Rectal smooth muscle tissue (tissue), 1 donor: ENCODE measurements around the gene CNTN5.

ENCODE experiments used
- H3K27ac ChIP-seq: one replicate; pipeline ENCODE4 v1.7.0; 2013; ENCODE audit warnings: low read depth, low read length, inconsistent platforms
- H3K27me3 ChIP-seq: one replicate; pipeline ENCODE4 v1.7.0; 2013; ENCODE audit warnings: low read length; ENCODE audit not compliant: control insufficient read depth, insufficient read depth
- H3K36me3 ChIP-seq: one replicate; pipeline ENCODE4 v1.7.0; 2013; ENCODE audit warnings: low read length; ENCODE audit not compliant: control insufficient read depth, insufficient read depth
- H3K4me1 ChIP-seq: one replicate; pipeline ENCODE4 v1.7.0; 2013; ENCODE audit warnings: low read length; ENCODE audit not compliant: control insufficient read depth, insufficient read depth
- H3K4me3 ChIP-seq: one replicate; pipeline ENCODE4 v1.7.0; 2013; ENCODE audit warnings: low read length
- H3K9ac ChIP-seq: one replicate; pipeline ENCODE4 v1.7.0; 2013; ENCODE audit warnings: low read length

CNTN5 gene

DNA sequence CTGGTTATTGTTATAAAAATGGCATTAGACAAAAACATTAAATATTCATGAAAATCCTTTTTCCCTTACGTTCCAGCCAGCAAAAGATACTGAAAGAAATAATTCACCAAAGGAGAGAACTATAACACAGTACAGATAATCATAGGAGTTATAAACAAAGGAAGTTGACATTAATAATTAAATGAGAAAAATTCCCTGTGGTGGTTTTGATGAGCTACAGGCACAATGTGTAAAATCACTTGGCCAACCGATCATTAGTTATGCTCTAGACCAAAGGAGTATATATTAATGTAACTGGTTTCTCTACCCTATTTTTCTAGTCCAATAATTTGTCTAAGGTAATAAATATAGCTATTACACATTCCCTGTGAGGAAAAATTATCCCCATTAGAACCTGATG, 534.7 kb downstream of the CNTN5 start:
- Histone ChIP-seq H3K4me3 (no peak overlapping the region), H3K9ac (no peak overlapping the region), H3K4me1 (no peaks in the 10 kb centered on the region), H3K27me3 (no peaks in the 10 kb centered on the region), H3K27ac (no peak overlapping the region), H3K36me3 (no peaks in the 10 kb centered on the region)

- Histone ChIP-seq H3K36me3 (no peaks in the 10 kb centered on the region), H3K9ac (no peak overlapping the region)
Measured at GRCh38 chr11:99565333-99565732, 544.6 kb downstream of the CNTN5 start.

GRCh38 chr11:99567334-99567956, 546.7 kb downstream of the CNTN5 start:
- no peak overlapping the region for H3K4me3 ChIP-seq
- no peak overlapping the region for H3K9ac ChIP-seq
- no peaks in the 10 kb centered on the region for H3K36me3 ChIP-seq
- H3K27ac ChIP-seq, result no peak overlapping the region
- no peaks in the 10 kb centered on the region for H3K4me1 ChIP-seq
- H3K27me3 ChIP-seq, result no peaks in the 10 kb centered on the region

More at GRCh38 chr11:99565333-99565732, 544.6 kb downstream of the CNTN5 start:
- H3K4me3 ChIP-seq, result no peak overlapping the region
- H3K27me3 ChIP-seq, result no peaks in the 10 kb centered on the region
- no peaks in the 10 kb centered on the region for H3K4me1 ChIP-seq
- no peak overlapping the region for H3K27ac ChIP-seq

DNA sequence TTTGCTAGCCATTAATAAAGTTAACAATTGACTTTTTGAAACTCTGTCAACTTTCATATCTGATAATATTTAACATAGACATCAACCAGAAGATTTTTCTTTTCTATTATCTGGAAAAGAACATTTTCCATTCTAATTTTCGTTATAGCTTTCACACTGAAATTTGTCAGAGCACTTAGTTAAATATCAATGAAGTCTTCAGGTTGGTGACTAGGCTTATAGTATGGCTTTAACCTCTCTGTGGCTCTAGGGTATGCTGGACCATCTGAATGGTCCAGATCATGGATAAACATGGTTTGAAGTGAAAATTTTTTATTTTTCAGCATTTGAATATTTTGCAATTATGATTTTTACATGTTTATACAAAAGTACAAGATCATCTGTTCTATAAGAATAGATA, 548.1 kb downstream of the CNTN5 start:
- no peaks in the 10 kb centered on the region for H3K4me1 ChIP-seq
- H3K27me3 ChIP-seq, result no peaks in the 10 kb centered on the region
- no peaks in the 10 kb centered on the region for H3K36me3 ChIP-seq
- no peak overlapping the region for H3K4me3 ChIP-seq
- no peak overlapping the region for H3K9ac ChIP-seq
- no peak overlapping the region for H3K27ac ChIP-seq

- Histone ChIP-seq H3K9ac (no peak overlapping the region), H3K27ac (no peak overlapping the region), H3K4me3 (no peak overlapping the region), H3K36me3 (no peaks in the 10 kb centered on the region), H3K4me1 (no peaks in the 10 kb centered on the region), H3K27me3 (no peaks in the 10 kb centered on the region)
Measured at GRCh38 chr11:99571094-99571493, 550.3 kb downstream of the CNTN5 start.

DNA sequence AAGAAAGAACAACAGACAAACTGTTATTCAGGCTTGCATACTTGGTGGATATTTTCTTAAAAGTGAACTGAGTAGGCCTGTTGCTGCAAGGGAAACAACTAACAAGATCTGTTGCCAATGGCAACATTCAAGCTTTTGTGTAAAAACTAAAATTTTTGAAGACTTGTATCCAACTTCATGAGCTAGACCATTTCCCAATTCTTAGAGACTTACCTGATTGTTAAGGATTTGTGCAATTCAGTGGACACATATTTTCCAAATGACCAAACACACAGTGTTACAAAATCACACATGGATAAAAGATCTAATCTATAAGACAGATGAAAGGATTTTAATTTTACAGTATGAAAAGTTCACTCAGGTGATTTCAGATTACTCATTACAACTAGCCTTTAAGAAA, 564.1 kb downstream of the CNTN5 start:
- no peaks in the 10 kb centered on the region for H3K4me1 ChIP-seq
- no peak overlapping the region for H3K9ac ChIP-seq
- no peaks in the 10 kb centered on the region for H3K36me3 ChIP-seq
- no peaks in the 10 kb centered on the region for H3K27me3 ChIP-seq
- H3K4me3 ChIP-seq, result no peak overlapping the region
- H3K27ac ChIP-seq, result no peak overlapping the region

GRCh38 chr11:99585606-99586005, 564.9 kb downstream of the CNTN5 start:
- H3K4me3 ChIP-seq, result no peak overlapping the region
- no peak overlapping the region for H3K27ac ChIP-seq
- H3K27me3 ChIP-seq, result no peaks in the 10 kb centered on the region
- H3K36me3 ChIP-seq, result no peaks in the 10 kb centered on the region
- no peak overlapping the region for H3K9ac ChIP-seq
- no peaks in the 10 kb centered on the region for H3K4me1 ChIP-seq

- Histone ChIP-seq H3K4me3 (no peak overlapping the region), H3K4me1 (no peaks in the 10 kb centered on the region)
Measured at GRCh38 chr11:99589771-99590170, 569.0 kb downstream of the CNTN5 start.

GRCh38 chr11:99592266-99592665, 571.5 kb downstream of the CNTN5 start:
- no peaks in the 10 kb centered on the region for H3K27me3 ChIP-seq
- no peaks in the 10 kb centered on the region for H3K4me1 ChIP-seq
- H3K27ac ChIP-seq, result no peak overlapping the region
- H3K36me3 ChIP-seq, result no peaks in the 10 kb centered on the region
- H3K4me3 ChIP-seq, result no peak overlapping the region
- no peak overlapping the region for H3K9ac ChIP-seq

More at GRCh38 chr11:99589771-99590170, 569.0 kb downstream of the CNTN5 start:
- Histone ChIP-seq H3K36me3 (no peaks in the 10 kb centered on the region), H3K27ac (no peak overlapping the region), H3K9ac (no peak overlapping the region), H3K27me3 (no peaks in the 10 kb centered on the region)

DNA sequence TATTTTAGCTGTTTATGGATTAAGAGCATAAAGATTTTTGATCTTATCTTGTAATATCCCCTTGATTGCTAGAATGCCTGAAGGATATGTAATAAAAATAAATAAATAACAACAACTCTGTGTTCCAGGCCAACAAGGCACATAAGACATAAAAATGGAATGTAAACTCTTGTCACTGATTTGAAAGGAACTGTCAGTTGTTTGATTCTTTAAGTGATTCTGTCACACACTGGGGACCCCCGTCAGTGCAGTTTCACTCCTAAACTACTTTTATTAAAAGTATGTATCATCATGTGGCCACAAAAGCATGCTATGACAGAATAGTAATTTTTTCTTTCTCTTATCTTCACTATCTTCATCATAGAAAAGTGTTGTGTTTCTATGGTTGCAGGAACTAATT, 572.4 kb downstream of the CNTN5 start:
- no peak overlapping the region for H3K27ac ChIP-seq
- H3K9ac ChIP-seq, result no peak overlapping the region
- H3K27me3 ChIP-seq, result no peaks in the 10 kb centered on the region
- H3K4me1 ChIP-seq, result no peaks in the 10 kb centered on the region
- H3K36me3 ChIP-seq, result no peaks in the 10 kb centered on the region
- no peak overlapping the region for H3K4me3 ChIP-seq

DNA sequence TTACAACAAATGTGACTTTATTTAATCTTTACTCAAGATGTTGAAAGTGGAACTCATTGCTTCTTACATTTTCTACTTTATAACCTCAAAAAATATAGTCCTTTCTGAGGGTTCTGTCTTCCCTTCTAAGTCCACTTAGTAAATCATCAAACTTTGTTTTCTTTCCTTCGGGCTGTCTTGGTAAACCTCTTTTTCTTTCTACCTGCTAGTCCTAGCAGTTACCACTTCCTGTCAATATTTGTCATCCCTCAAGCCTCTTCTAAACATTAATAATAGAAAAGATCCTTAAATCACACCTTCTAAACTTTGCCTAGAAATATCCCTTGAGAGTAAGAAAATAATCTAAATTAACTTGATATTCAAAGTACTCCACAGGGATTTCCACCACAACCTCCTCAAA, 580.4 kb downstream of the CNTN5 start:
- Histone ChIP-seq H3K4me3 (no peak overlapping the region), H3K4me1 (no peaks in the 10 kb centered on the region), H3K36me3 (no peaks in the 10 kb centered on the region)

GRCh38 chr11:99614352-99614751, 593.6 kb downstream of the CNTN5 start:
- Histone ChIP-seq H3K27me3 (no peaks in the 10 kb centered on the region), H3K9ac (no peak overlapping the region), H3K4me3 (no peak overlapping the region), H3K4me1 (no peaks in the 10 kb centered on the region), H3K36me3 (no peaks in the 10 kb centered on the region), H3K27ac (no peak overlapping the region)

More for the DNA sequence above, 580.4 kb downstream of the CNTN5 start:
- H3K27me3 ChIP-seq, result no peaks in the 10 kb centered on the region
- no peak overlapping the region for H3K9ac ChIP-seq
- H3K27ac ChIP-seq, result no peak overlapping the region

GRCh38 chr11:99630629-99631028, 609.9 kb downstream of the CNTN5 start:
- Histone ChIP-seq H3K27ac (no peak overlapping the region), H3K9ac (no peak overlapping the region), H3K4me3 (no peak overlapping the region), H3K27me3 (no peaks in the 10 kb centered on the region), H3K4me1 (no peaks in the 10 kb centered on the region), H3K36me3 (no peaks in the 10 kb centered on the region)
